ENCODE data around the gene MAB21L4.

The MAB21L4 gene

GRCh38 chr2:240839152-240840143, 56.5 kb downstream of the MAB21L4 start:
- peak; percentile 27 for DNase-seq (ENCODE audit: low spot score)
- FAIRE-seq, result no peak

GRCh38 chr2:240837621-240838020, 58.3 kb downstream of the MAB21L4 start:
- DNase-seq (ENCODE audit: low spot score) (no peak), FAIRE-seq (no peak)

GRCh38 chr2:240836781-240837467, 59.0 kb downstream of the MAB21L4 start:
- DNase-seq (ENCODE audit: low spot score), result no peak
- no peak for FAIRE-seq
